Lung microvascular endothelial cell (primary cell): ENCODE measurements around the gene DPYD. TPM values are rescaled to one million over a fixed set of nuclear protein-coding genes. Genes with fewer than 3 reads are reported as not detected.

Source experiments
- DNase-seq, 2 donors: peaks; one replicate each; pipeline versions ENCODE4 v3.0.0 to v3.0.0-alpha.2; 2010; ENCODE audit warnings: low read depth in 2 of 2
- total RNA-seq: library from RNA; depleted of rRNA; stranded (reverse); fragments of >200 nt; gene quantifications from 2 replicates; pipeline ENCODE4 v1.2.1, GENCODE V29; 2014

DPYD gene
- total RNA-seq, 1 donor from 2014 or later: 15.9 TPM

DNA sequence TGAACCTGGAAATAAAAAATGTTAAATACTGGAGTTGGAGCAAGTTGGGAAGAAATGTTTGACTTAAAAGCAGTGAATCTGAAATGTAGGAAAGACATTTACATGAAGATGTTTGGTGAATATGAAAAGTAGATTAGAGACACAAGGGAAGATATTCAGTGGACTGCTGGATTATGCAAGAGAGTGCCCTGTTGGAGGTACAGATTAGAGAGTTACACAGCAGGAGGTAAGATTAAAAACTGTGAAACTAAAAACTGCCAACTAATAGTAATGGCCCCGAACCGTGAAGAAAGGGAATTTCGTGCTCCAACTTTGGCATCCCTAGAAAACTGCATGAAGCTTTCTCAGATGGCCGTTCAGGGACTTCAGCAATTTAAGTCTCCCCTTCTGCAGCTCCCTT lies 375.4 kb downstream of the DPYD start:
- DNase-seq: no peak

DNA sequence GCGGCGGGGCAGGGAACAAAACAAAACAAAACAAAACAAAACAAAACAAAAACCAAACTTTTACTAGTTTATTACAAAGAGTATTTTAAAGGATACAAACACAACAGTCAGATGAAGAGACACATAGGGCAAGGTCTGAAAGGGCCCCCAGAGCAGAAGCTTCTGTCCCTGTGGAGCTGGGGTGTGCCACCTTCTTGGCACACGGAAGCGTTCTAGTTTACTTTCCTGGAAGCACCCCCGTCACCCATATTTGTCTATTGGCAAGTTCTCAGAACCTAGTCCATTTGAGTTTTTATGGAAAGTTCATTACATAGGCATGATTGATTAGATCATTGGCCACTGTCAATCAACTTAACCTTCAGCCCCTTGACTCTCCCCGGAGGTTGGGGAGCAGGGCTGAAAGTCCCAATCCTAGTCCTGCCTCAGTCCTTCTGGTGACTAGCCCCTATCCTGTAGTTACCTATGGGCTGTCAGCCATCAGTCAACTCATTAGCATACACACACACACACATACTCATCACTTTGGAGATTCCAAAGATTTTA lies 380.4 kb downstream of the DPYD start:
- no peak for DNase-seq

DNA sequence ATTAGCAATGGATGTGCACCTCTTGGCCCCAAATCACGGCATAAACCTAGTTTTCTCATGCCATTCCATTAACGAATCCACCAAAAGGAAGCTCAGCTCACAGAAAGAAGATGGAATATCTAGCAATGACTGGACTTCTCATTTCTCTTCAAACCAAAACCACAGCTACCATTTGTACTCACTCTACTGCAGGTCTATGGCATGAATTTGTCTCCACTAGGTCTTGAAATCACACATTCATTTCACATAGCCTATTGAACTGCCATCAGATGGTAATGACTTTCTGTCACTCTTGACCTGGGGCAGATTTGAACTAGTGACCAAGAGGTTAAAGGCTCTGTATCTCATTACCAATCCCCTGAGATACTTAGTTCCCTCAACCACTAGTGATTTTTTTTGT lies 382.7 kb downstream of the DPYD start:
- no peak for DNase-seq

DNA sequence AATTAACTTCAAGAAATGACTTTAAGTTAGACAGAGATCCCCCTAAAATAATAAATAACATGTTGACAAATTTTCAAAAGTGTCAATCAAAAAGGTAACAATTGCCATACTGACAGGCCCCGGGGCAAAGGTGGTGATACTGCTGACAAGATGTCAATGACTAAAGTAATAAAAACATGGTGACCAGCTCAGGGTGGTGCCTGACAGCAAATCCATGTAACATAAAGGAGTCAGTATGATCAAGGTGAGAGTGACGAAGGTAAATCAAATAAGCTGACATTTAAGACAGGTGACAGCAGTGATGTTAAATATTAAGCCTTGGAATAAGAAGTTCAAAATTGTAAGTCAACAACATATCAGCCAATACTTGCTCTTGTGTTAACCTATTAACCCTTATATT lies 387.5 kb downstream of the DPYD start:
- DNase-seq: no peak

DNA sequence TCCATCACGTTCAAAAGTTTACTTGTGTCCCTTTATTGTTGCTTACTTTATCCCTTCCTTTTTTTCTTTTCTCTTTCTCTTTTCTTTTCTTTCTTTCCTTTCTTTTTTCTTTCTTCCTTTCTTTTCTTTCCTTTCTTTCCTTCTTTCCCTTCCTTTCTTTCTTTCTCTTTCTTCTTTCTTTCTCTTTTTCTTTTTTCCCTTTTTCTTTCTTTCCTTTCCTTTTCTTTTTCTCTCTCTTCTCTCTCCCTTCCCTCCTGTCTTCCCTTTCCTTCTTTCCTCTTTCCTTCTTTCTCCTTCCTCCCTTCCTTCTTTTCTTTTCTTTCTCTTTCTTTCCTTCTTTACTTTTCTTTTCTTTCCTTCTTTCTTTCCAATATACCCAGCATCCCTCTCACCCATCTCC lies 391.2 kb downstream of the DPYD start:
- no peak for DNase-seq

DNA sequence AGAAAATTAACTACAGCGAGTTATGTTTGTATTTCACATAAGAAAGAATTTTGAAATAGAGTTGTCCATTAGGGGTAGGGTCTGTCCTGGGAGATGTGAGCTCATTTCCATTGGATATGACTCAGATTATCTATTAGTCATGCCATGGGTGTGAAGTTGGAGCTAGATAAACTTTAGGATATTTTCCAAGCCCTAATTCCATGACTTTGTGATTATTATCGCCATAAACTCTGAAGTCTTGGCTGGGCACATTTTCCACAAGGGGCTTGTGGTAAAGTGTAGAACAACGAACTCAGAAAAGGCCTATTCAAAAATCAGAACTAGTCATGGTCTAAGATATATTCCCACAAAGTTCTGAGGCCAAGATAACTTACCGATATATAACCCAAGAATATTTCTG lies 396.6 kb downstream of the DPYD start:
- no peak for DNase-seq

DNA sequence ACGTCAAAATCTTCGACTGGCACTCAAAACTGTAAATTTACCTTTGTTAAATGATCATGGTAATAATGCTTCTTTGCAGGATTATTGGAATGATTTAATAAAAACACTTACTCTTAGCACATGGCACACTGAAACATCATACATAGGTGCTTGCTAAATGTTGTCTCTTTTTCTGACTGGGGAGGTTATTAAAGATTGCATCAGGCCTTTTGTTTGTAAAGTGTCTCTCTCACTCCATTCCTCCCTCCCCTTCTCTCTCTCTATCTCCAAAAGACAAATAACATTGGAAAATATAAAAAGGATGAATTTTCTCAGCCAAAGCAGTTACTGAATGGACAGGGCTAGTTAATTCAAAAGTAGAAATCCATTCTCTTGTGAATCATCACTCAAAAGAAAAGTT lies 404.2 kb downstream of the DPYD start:
- DNase-seq: no peak

DNA sequence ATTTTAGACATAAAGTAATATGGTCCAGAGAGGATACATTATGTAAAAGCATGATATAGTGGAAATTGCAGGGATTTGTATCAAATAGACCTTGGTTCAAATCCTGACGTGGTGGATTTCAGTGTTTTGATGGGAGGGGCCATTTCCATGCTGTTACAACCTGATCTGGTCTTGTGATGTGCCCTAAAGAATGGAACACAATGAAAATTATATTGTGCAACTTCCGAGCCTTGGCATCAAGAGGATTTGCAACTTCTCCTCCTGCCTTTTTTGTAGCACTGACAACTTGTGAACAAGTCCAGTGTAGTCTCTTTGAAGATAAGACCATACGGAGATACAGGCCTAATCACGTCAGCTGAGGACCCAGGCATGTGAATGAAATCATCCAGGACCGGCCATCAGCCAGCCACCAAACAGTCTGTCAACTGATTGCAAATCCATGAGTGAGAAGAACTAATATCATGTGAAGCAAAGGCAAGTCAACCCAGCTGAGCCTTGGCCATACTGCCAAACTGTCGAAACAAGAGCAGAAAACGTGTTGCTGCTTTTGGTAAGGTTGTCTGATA lies 412.1 kb downstream of the DPYD start:
- no peak for DNase-seq

DNA sequence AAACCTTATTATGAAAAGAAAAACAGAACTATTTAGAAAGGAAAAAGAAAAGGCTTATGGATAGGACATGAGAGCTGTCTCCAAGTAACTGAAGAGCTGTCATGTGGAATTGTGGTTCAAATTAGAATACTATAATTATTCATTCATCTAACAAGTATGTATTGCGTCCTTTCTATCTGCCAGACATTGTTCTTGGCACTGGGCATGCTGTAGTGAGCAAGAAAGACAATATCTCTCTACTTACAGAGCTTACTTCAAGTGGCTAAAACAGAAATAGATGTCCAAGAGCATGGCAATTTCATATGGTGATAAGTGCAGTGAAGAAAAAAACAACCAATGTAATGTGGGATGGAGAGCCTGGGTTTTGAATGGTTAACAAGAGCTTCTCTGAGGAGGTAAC lies 413.0 kb downstream of the DPYD start:
- no peak for DNase-seq

DNA sequence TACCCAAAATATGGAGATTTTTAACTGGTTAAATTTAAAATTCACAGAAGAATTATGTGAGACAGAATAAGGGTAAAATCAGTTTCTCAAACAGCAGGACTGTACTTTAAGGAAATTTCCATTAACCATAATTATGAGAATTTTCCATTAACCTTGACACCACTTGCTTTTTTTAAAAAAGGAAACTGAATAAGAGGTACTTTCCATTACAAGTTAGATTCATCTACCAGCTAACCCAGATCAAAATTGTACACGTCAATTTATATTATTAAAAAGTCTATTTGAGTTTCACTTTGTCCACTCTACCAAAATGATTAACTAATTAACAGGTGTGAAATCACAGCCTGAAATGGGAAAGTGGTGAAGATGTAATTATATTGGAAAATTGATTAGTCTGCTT lies 414.5 kb downstream of the DPYD start:
- peak in 1 of 2 donors; percentile 42 for DNase-seq

DNA sequence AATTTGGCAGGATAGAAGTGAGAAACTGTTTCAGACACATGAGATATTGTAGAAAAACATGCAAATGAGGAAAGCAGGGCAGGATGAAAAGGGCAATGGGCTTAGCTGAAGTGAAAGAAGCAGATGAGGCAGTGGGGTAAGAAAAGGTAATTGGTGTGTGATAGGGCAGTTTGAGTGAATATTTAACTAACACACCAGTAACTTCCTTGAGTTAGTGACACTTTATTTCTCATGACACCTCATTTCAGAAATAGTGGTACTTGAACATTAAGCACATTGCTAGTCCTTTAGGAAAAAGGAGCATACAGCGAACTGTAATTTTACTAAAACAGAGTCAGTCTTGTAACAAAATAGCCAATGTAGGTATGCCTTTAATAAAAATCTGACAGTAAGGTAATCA lies 415.0 kb downstream of the DPYD start:
- no peak for DNase-seq

DNA sequence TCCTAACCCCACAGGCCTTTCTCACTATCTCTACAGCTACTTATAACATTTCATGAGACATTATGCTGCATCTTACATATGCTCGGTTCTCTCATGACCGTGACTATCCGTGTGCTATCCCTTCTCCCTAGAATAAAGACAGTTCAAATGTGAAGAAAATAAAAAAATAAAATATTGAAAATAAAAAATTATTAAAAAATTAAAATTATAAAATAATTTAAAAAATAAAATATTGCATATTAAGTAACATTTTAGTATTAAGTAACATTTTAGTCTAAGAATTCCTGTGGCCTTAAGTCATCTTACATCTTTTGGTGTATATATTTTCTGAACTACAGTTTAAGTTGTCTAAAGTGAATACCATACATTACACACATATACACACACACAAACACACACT lies 415.5 kb downstream of the DPYD start:
- DNase-seq: no peak

DNA sequence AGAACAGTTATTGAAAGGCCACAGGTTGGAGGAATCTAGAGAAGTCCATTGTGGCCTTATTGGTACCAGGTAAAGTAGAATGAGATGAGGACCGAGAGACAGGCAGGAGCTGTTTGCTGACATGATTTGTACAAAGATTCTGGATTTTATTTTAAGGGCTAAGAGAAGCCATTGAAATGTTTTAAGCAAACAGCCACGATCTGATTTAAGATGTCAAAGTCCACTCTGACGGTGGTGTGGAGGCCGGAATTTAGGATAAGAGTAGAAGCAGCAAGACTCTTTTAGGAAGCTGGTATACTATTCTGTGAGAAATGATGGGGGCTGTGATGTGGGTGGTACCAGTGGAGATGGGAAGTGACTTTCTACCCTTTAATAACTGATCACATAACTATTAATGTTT lies 418.5 kb downstream of the DPYD start:
- DNase-seq: no peak

DNA sequence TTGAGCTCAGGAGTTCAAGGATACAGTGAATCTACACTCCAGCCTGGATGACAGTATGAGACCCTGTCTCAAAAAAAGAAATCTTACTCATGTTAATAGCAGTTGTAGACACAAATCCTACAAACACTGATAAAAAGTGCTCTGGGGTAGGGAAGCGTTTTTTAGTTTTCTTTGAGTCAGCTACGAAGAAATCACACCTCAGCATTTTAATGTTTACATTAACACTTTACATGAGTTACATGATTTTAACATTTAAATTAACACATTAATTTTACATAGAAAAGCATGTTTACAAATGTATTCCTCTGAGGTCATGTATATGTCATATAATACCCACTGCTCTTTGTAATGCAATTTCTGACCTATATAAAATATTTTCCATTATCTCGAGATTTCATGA lies 419.2 kb downstream of the DPYD start:
- DNase-seq: no peak

DNA sequence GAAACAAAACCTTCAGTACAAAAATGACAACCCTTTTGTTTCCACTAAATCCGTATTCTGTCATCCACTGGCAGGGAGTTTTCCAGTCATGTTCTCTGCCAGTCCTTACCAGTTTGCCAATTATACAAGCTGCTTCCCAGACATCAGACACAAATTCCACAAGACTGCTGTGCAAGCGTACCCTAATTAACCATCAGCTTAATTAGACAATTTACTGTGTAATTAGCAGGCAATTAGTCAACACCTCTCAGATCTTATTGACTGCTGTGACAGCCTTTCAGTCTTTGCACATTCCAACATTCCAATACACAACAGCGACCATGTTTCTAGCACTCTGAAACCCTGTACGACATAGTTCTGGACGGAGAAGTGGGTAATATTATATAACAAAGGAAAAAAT lies 420.1 kb downstream of the DPYD start:
- no peak for DNase-seq

DNA sequence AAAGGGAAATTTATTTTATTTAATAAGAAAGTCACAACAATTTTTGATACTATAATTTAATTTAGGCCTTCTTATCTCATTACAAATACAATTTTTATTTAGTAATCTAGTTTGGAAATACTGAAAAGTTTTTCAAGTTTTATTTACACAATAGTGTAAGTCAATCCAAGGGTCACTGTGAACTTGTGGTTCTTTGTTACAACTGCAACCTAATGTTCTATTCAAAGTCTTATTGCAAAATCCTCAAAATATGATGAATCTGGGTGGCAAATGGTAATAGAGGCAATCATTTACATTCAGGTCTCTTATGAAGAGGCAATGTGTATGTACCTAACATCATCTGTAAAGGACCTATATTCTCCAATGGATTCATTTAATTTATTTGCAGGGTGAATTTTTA lies 421.2 kb downstream of the DPYD start:
- no peak for DNase-seq

DNA sequence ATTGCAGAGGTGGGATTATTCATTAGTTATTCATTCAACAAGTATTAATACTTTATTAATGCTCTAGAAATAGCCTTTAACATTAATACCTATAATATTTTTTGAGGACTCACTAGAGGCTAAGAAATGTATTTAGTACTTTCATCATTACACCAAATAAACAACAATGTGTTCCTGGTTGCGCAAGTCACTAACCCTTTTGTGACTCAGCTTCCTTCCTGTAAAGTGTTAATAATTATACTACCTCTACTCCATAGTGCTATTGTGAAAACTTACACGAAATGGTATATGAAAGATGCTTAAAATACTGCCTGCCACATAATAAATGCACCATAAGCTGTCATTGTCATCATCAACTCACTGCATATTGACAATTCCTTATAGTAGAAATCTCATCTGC lies 431.0 kb downstream of the DPYD start:
- DNase-seq: peak; percentile 73 to 84

DNA sequence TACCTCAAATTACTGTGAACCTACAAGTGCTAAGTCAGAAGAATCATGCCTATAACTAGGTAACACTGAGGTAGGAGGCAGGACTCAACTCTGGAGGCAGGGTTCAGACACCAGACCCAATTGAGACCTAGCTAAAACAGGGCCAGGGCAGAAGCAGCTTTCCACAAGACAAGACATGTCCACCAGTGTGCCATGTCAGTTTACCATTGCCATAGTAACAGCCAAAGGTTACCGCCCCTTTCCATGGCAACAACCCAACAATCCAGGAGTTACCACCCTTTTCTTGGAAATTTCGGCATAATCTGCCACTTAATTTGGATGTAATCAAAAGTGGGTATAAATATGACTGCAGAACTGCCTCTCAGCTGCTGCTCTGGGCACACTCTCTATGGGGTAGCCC lies 432.3 kb downstream of the DPYD start:
- DNase-seq: peak in 1 of 2 donors; percentile 3

DNA sequence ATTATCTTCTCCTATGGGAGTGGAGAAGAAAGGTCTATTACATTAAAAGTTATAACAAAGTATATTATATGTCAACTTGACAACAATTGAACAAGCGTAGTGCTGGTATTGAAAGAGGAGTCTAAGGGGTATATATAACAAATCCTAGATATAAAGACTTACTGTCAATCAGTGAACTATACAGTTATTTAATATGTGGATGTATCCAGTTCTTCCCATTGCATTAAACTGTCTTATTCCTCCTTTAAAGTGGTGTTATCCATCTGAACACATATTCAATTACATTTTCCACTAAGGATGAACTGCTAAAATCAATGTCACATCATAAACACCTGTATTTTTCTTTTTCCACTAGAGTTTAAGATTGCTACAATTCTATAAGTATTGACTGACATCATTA lies 438.8 kb downstream of the DPYD start:
- no peak for DNase-seq

DNA sequence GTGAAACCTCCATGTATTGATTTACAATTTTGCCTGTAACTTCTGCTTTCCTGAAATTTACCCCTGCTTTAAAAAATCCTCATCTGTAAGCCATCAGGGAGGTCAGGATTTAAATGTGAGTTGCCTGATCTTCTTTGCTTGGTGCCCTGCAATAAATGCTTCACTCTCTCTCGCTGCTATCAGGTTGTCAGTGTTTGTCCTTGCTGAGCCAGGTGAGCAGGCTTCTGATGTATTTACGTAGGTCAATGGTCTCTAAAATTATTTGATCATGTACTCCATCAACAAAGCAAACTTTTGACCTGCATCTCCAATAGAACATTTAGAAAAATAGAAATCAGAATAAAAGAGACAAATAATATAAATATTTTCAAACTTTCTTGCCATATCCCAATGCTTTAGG lies 453.4 kb downstream of the DPYD start:
- DNase-seq: no peak

DNA sequence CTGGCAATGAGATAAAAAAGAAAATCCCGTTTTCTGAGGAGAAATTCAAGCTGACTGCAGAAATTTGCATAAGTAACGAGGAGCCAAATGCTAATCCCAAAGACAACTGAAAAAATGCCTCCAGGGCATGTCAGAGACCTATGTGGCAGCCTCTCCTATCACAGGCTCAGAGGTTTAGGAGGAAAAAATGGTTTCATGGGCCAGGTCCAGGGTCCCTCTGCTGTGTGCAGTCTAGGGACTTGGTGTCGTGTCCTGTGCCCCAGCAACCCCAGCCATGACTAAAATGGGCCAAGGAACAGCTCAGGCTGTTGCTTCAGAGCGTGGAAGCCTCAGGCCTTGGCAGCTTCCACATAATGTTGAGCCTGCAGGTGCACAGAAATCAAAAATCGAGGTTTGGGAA lies 456.5 kb downstream of the DPYD start:
- DNase-seq: no peak

DNA sequence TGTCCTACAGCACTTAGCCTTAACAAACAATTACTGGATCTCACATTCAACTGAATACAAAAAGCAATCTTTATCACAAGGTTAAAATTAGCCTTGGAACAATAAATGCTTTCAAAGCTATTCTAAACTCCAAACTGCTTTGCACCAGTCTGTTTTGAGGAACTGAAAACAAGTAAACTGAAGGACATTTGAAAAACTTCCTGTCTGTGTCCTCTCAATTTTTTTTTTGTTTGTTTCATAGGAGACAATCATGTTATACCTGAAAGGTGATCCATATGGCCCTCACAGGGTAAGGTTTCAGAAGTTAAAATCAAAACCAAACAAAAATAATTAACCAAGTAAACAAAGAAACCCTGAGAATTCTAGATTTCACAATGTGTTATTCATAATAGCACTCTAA lies 459.1 kb downstream of the DPYD start:
- DNase-seq: no peak

DNA sequence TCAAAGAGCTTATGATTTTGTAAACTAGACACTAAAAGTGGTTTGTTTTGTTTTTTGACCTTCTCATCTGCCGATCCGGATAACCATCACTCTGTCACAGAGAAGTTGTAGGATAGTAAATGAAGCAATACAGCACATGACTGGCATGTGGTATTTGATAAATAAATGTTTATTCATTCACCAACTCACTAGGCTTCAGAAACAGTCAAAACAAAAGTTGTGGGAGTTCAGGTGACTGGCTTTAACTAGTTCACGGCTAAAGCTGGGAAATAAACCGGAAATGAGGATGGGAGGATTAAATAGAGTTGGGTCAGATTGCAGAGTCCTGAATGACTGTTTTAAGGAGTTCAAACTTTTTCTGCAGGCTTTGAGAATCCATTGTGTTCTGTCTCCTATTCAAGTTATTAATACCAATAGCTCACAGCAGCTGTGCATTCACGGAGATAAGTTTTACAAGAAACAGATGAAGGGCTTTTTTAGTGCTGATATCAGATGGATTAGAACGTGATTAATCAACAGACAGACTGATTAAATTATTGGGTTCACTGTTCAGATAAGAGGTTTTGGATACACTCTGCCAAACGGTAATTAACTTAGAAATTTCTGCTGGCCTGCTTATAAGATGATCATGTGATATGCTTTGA lies 463.3 kb downstream of the DPYD start:
- DNase-seq: no peak

DNA sequence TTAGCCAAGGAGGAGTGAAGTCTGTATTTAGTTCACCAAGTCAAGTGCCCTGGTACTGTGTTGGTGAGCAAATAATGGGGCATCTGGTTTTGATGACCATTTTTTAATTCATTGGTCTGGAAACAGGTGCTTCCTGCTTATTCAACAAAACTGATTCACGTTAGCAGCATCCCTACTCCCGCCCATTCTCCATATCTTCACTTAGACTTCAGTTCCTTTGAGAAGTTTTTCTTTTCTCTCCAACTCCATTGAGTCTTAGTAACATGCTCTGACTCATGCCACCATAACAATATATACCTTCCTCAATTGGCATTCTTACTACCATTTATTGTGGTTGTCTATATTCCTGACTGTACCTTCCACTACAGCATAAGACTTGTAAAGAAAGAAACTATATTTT lies 468.9 kb downstream of the DPYD start:
- peak in 1 of 2 donors; percentile 89 for DNase-seq
